ENCODE data around the gene RAB25. TPM values are rescaled to one million over a fixed set of nuclear protein-coding genes. Genes with fewer than 3 reads are reported as not detected.
A peak's percentile ranks its signal among the peaks of the same experiment; 100 is the strongest.

RAB25 gene
- polyA plus RNA-seq, 1 donor from 2014 or later, result 1.3 TPM

- no peaks in the 10 kb centered on the region for H4K20me1 ChIP-seq (ENCODE audit: insufficient read depth)
- no peak overlapping the region for H3K4me3 ChIP-seq (ENCODE audit: low read length)
- no peaks in the 10 kb centered on the region for H3K36me3 ChIP-seq (ENCODE audit: insufficient read depth, low read length)
- H3K9me3 ChIP-seq (ENCODE audit: low read length), result no peaks in the 10 kb centered on the region
- peaks cover 25% of the 10 kb centered on the region for H3K79me2 ChIP-seq (replicated peaks; ENCODE audit: insufficient read depth, low read length)
- H3K9me2 ChIP-seq (ENCODE audit: insufficient read depth, low read length), result no peaks in the 10 kb centered on the region
- H3K27ac ChIP-seq (ENCODE audit: low read length), result no peak overlapping the region
- no peak overlapping the region for H2AFZ ChIP-seq (ENCODE audit: low read depth, low read length)
- H3F3A ChIP-seq (ENCODE audit: insufficient read depth, low read length, poor library complexity, severe bottlenecking), result peaks cover 3% of the 10 kb centered on the region
- H3K9ac ChIP-seq (ENCODE audit: low read length), result no peak overlapping the region
- no peaks in the 10 kb centered on the region for H3K27me3 ChIP-seq (ENCODE audit: insufficient read depth, low read depth, low read length)
- TF ChIP-seq CTCF (IDR thresholded peaks at IDR 0.05; ENCODE audit: poor library complexity, severe bottlenecking) (no peak), MXI1 (conservative IDR thresholded peaks at IDR 0.05; ENCODE audit: poor library complexity, severe bottlenecking) (no peak), SMC3 (conservative IDR thresholded peaks at IDR 0.05; ENCODE audit: poor library complexity) (no peak), EP300 (conservative IDR thresholded peaks at IDR 0.05; ENCODE audit: poor library complexity, severe bottlenecking) (no peak), EZH2 (IDR thresholded peaks at IDR 0.05; ENCODE audit: borderline replicate concordance, insufficient read depth, low read length, poor library complexity, severe bottlenecking) (no peak), POLR2AphosphoS5 (IDR thresholded peaks at IDR 0.05) (no peak), TAF1 (IDR thresholded peaks at IDR 0.05; ENCODE audit: low read depth) (no peak), RAD21 (conservative IDR thresholded peaks at IDR 0.05) (no peak)
- TF ChIP-seq, protein P1, sequence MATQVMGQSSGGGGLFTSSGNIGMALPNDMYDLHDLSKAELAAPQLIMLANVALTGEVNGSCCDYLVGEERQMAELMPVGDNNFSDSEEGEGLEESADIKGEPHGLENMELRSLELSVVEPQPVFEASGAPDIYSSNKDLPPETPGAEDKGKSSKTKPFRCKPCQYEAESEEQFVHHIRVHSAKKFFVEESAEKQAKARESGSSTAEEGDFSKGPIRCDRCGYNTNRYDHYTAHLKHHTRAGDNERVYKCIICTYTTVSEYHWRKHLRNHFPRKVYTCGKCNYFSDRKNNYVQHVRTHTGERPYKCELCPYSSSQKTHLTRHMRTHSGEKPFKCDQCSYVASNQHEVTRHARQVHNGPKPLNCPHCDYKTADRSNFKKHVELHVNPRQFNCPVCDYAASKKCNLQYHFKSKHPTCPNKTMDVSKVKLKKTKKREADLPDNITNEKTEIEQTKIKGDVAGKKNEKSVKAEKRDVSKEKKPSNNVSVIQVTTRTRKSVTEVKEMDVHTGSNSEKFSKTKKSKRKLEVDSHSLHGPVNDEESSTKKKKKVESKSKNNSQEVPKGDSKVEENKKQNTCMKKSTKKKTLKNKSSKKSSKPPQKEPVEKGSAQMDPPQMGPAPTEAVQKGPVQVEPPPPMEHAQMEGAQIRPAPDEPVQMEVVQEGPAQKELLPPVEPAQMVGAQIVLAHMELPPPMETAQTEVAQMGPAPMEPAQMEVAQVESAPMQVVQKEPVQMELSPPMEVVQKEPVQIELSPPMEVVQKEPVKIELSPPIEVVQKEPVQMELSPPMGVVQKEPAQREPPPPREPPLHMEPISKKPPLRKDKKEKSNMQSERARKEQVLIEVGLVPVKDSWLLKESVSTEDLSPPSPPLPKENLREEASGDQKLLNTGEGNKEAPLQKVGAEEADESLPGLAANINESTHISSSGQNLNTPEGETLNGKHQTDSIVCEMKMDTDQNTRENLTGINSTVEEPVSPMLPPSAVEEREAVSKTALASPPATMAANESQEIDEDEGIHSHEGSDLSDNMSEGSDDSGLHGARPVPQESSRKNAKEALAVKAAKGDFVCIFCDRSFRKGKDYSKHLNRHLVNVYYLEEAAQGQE (IDR thresholded peaks at IDR 0.05; ENCODE audit: borderline replicate concordance), result no peak
- H3K4me2 ChIP-seq (ENCODE audit: low read length), result no peak overlapping the region
Measured at GRCh38 chr1:156051011-156051725, 9.8 kb upstream of the RAB25 start.

DNA sequence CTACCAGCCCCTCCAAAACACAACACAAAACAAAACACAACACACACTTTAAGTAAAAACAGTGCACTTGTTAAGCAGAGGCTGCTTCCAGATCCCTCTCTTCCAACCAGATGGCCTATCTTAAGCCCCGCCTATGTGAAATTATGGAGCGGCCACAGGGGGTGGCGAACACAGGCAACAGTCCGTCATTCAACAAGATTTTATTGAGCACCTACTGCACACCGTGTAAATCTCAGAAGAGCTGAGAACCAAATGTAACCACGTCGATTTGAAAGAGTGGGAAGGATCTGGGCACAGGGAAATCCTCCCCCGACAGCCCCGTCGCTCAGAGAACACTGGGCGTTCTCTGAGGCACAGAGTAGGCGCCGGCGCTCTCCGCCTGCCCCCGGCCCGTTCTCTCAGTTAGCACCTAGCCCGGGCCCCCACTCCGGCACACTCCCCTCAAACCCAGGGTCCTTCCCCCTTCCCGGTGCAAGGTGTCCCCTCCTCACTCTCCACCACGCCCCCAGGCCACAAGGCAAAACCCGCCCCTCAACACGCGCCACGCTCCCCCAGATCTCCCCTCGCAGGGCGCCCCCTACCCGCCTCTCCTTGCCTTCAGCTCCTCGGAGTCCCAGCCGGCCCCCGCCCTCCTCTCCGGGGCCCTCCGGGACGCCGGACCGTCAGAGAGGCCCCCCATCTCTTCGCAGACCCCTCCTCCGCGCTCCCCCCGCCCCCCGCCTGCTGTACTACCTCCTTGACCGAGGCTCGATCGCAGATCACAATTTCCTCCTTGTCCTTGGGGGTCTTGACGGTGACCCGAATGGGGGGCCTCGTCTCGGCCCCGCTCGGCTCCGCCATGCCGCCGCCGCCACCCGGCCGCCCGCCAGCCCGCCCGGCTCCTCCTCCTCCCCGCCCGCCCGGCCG, 7.8 kb upstream of the RAB25 start:
- Histone ChIP-seq H3K9me3 (ENCODE audit: low read length) (no peaks in the 10 kb centered on the region), H4K20me1 (ENCODE audit: insufficient read depth) (no peaks in the 10 kb centered on the region), H3K27ac (ENCODE audit: low read length) (peak overlapping the region; percentile 80), H3K9ac (ENCODE audit: low read length) (peak overlapping the region; percentile 96), H3K4me2 (ENCODE audit: low read length) (peak overlapping the region; percentile 73), H2AFZ (ENCODE audit: low read depth, low read length) (peak overlapping the region; percentile 76), H3F3A (ENCODE audit: insufficient read depth, low read length, poor library complexity, severe bottlenecking) (peaks cover 3% of the 10 kb centered on the region), H3K9me2 (ENCODE audit: insufficient read depth, low read length) (no peaks in the 10 kb centered on the region), H3K79me2 (replicated peaks; ENCODE audit: insufficient read depth, low read length) (peaks cover 25% of the 10 kb centered on the region), H3K4me3 (ENCODE audit: low read length) (peak overlapping the region; percentile 91), H3K36me3 (ENCODE audit: insufficient read depth, low read length) (no peaks in the 10 kb centered on the region), H3K27me3 (ENCODE audit: insufficient read depth, low read depth, low read length) (no peaks in the 10 kb centered on the region)
- peak; percentile 5 for TF ChIP-seq EP300 (conservative IDR thresholded peaks at IDR 0.05; ENCODE audit: poor library complexity, severe bottlenecking)
- TF ChIP-seq POLR2AphosphoS5 (IDR thresholded peaks at IDR 0.05), result no peak
- TF ChIP-seq, protein P1 (IDR thresholded peaks at IDR 0.05; ENCODE audit: borderline replicate concordance), result peak; percentile 7
- peak; percentile 28 for TF ChIP-seq RAD21 (conservative IDR thresholded peaks at IDR 0.05)
- TF ChIP-seq MXI1 (conservative IDR thresholded peaks at IDR 0.05; ENCODE audit: poor library complexity, severe bottlenecking), result peak; percentile 80
- no peak for TF ChIP-seq EZH2 (IDR thresholded peaks at IDR 0.05; ENCODE audit: borderline replicate concordance, insufficient read depth, low read length, poor library complexity, severe bottlenecking)
- peak; percentile 65 for TF ChIP-seq CTCF (IDR thresholded peaks at IDR 0.05; ENCODE audit: poor library complexity, severe bottlenecking)
- TF ChIP-seq TAF1 (IDR thresholded peaks at IDR 0.05; ENCODE audit: low read depth), result no peak
- peak; percentile 27 for TF ChIP-seq SMC3 (conservative IDR thresholded peaks at IDR 0.05; ENCODE audit: poor library complexity)
